Stimulated activated CD4-positive, alpha-beta T cell treated with anti-CD3 and anti-CD28 coated beads, Interleukin-12 subunit alpha, Interleukin-12 subunit beta, amount 100 ng/mL, for 48 hours (primary cell): ENCODE data around the gene DCTN1.

Experiments
- DNase-seq, 3 donors: peaks; one replicate each; pipeline ENCODE4 v3.0.0-alpha.2; 2020; ENCODE audit warnings: low read depth in 2 of 3, low spot score in 1 of 3

Gene DCTN1

GRCh38 chr2:74414441-74414840 is 34.3 kb upstream of the DCTN1 start:
- DNase-seq, result no peak

DNA sequence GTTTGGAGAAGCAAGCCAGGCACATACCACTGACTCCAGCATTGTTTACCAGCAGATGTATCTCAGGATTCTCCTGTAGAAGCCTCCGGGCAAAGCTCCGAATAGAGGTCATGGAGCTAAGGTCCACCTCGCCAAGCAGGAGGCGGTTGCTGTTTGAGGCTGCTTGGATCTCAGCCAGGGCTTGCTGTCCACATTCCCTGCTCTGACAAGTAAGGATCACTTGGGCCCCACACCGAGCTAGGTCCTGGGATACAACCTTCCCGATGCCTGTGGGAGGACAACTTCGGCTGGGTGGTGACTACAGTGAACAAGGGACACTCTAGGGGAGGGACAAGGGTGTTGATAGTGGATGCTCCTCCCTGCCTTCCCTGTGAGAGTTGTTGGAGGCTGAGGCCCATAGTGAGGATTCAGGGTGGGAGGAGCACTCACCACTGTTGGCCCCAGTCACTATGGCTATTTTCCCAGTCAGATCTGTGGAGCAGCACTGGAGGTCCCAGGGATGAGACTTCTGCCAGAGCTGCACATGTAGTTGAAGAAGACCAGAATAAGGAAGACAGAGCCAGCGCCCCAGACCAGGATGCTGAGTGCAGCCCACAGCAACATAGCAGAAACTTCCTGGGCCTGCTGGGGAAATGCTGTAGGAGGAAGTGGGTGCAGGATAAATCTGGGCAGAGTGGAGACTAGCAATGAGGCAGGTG is 33.0 kb upstream of the DCTN1 start:
- DNase-seq, result no peak

GRCh38 chr2:74407682-74408081 is 27.6 kb upstream of the DCTN1 start:
- no peak for DNase-seq

DNA sequence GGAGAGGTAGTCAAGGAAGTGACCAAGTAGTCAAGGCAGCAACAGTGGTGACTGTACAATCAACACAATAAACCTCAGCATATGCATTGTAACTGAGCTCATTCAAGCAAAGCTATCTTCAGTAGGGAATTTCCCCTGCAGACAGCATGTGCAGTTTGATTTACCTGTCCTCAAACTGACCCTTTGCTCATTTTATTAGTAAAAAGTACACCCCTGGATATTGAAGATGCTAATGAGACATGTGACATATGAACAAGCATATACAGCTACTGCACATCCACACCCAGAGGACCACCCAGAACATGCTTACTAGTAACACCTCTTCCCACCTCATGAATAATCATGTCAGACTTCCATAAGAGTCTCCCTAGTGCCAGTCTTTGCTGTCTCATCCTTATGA is 25.9 kb upstream of the DCTN1 start:
- no peak for DNase-seq

DNA sequence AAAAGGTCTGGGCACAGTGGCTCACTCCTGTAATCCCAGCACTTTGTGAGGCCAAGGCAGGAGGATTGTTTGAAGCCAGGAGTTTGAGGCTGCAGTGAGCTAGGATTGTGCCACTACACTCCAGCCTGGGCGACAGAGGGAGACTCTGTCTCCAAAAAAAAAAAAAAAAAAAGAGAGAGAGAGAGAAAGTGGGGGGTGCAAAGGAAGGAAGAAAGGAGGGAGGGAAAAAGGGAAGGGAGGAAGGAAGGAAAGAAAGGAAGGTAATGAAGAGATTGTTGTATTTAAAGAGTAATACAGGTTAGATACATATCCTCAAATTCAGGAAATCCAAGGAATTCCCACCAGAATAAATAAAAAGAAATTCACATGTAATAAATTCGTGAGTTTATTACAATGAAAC is 21.8 kb upstream of the DCTN1 start:
- no peak for DNase-seq

DNA sequence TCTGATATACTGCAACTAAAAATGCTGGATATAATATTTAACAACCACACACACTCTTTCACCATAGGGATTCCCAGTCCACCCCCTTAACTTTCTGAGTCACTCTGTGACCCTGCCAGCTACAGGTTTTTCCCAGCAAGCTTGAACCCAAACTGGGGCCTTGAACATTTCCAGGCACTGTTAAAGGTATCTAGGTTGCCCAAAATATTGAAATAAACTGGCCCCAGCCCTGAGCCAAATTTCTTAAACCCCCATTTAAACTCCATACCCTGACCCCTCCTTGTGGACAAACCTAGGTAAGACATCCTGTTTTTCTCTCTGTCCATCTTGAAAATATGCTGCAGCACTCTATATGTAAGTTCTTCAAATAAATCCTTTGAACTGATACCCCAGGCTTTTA is 19.7 kb upstream of the DCTN1 start:
- DNase-seq, result no peak

- no peak for DNase-seq
Observed at GRCh38 chr2:74396149-74396548, 16.0 kb upstream of the DCTN1 start.

- no peak for DNase-seq
Observed at GRCh38 chr2:74393525-74393924, 13.4 kb upstream of the DCTN1 start.

- no peak for DNase-seq
Observed at GRCh38 chr2:74392449-74392743, 12.3 kb upstream of the DCTN1 start.

DNA sequence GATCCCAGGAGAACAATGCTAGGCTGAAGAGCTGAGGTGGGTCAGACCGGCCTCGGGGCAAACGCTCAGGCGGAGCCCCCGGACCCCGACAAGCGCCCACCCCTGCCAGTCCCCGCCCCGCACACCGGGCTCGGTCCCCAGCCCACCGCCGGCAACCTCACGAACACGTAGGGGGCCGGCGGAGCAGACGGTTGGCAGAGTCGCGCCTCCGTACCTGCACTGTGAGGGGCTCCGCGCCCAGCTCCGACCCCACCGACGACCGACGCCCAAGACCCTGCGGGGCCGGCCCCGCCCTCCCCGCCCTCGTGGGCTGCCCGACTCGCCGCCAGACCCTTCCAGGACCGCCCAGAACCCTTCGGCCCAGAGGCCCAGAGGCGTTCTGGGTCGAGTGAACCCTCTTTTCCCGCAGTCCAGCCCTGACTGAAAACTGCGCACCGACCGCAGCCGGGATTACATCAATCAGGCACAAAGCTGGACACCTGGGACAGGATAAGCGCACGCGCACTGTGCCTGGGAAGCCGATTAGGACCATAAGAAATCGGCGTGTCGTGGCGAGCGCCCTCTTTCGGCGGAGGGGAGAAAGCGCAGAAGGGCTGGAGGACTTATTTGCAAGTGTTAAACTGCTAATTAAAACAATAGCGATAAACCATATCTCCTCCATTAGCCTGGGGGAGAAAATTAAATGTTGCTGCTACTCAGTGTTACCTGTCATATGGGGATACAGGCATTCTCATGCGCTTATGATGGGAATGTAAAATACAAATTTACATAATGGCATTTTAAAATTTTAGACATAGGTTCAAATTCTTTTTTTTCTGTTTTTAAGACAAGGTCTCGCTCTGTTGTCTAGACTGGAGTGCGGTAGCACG is 11.7 kb upstream of the DCTN1 start:
- DNase-seq, result peak; percentile 90 to 96 (median 91)

DNA sequence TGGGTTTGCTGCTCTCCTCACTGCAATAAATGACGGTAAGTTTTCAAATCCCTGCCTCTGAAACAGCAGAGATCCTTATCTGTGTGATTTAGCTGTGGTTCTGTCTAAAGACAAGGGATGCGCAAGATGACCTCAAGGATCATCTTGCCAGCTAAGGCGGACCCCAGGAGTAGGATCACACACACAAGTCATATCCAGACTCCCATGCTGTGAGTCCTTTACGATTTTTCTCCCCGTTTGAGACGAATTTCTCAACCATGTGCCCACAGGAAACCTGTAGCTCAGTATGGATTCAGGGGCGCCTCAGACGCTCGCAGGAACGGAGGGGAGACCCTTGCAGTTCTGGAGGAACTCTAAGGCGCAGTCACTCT is 11.1 kb upstream of the DCTN1 start:
- DNase-seq, result no peak

- no peak for DNase-seq
Observed at GRCh38 chr2:74390606-74391005, 10.5 kb upstream of the DCTN1 start.

DNA sequence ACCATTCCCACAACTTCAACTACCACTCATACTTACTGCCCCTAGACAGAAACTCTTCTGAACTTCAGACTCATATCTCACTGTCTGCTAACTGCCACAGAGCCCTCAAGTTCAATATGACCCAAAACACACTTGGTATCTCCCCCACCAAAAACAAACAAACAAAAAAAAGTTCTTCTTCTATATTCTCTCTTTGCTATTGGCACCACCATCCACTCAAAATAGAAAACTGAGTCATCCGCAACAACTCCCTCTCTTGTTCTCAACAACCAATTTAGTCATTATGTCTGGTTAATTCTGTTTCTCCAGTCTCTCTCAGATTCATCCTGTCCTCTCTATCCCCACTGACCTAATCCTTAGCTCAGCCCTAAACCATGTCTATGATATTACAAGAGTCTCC is 7.2 kb upstream of the DCTN1 start:
- DNase-seq, result no peak

DNA sequence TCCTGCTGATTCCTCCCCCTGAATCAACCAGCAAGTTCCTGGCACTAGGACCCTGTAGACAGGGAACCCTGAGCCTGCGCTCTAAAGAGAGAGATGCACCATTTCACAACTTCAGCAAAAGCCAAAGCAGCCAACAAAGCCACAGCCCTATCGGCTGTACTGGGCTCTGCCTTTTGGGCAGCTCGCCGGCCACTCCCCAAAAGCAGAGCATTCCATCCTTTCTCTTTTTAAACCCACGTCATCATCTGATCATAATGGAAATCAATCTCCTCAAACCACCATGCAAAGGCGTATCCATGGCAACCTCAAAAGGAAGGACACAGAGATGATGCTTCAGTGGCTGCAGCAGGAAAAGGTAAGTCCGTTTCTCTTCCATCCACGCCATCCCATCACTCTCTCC is 5.3 kb upstream of the DCTN1 start:
- DNase-seq, result no peak

DNA sequence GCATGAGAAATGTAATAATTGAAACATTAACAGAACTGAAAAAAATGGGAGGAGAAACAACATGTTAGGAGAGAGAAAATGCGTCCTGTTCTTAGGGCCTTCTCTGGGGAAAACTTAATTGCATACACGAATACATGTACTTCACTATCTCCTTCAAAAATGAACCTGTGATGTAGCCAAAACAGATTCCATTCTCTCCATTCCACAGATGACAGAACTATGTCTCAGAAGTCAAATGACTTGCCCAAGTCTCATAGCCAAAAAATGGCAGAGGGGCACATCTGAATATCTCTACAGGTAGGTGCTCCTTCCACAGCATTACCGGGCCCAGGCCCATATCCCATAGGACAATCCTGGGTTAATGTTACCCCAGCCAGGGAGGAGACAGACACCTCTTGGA is 3.9 kb upstream of the DCTN1 start:
- no peak for DNase-seq

DNA sequence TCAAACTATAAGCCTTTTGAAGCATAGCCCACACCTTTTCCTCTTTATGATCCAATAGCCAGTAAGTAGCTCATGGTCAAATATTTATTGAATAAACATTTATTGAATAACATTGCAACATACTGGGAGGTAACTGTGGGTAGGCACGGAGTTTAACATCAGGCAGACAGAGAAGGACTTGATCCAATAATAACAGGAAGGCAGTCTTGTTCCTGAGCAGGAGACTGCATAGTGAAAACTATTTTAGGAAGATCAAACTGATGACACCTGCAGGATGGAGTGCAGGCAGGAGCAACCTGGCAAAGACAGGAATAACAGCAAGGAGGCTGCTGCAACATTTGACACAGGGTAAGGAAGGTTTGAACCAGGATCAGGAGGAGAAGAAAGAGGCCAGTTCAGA is 3.1 kb upstream of the DCTN1 start:
- DNase-seq, result no peak

- DNase-seq, result no peak
Observed at GRCh38 chr2:74381751-74382150, 1.6 kb upstream of the DCTN1 start.

GRCh38 chr2:74378007-74378406 is 2.1 kb downstream of the DCTN1 start:
- no peak for DNase-seq

GRCh38 chr2:74375838-74376237 is 4.3 kb downstream of the DCTN1 start:
- DNase-seq, result no peak

DNA sequence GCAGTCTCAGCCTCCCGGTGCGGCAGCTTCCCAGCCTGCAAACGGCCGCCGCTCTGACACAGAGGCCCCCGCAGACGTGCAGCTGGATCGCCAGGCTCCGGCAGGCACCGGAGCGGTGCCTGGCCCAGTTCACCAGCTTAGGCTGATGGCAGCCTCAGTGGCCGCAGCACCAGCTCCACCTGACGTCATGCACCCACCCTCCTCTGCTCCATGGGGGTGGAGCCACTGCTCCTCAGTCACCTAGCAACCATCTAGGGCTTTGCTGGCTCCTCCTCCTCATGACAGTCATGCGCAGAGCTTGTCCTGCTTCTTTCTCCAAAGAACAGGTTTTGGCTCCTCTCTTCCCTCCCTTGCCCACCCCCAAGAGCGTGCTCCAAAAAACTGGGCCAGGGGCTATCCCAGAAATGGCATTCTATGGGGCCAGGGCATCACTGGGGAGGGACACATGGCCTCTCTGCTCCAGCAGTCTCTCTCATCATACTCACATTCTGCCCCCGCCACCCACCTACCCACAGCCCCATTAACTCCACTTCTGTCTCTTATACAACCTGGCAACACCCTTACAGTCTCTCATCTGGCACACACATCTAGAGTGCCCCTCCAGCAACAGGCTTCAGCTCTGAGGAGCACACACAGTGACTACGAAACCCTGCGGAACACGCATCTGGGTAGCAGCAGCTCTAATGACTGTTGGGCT is 5.5 kb downstream of the DCTN1 start:
- no peak for DNase-seq

GRCh38 chr2:74373985-74374384 is 6.1 kb downstream of the DCTN1 start:
- DNase-seq, result no peak

- DNase-seq, result no peak
Observed at GRCh38 chr2:74373221-74373676, 6.9 kb downstream of the DCTN1 start.
